Keratinocyte (primary cell): ENCODE measurements around the gene CD8B. TPM values are rescaled to one million over a fixed set of nuclear protein-coding genes. Genes with fewer than 3 reads are reported as not detected.

Experiments
- DNase-seq: peaks from one replicate; pipeline ENCODE4 v3.0.0-alpha.2; 2011; ENCODE audit warnings: low read depth, missing footprints, low spot score
- FAIRE-seq: peaks from 2 replicates; lab custom pipeline; 2011; peaks lifted over from hg19 to GRCh38; lab: Jason Lieb, UNC
- H2AFZ ChIP-seq: 2 replicates; pipeline ENCODE4 v1.6.0; 2012; ENCODE audit warnings: low read length, control low read depth, inconsistent platforms; ENCODE audit not compliant: control insufficient read depth
- H3K27ac ChIP-seq: 2 replicates; pipeline ENCODE4 v1.5.1; 2011; ENCODE audit warnings: low read length; ENCODE audit not compliant: control insufficient read depth, insufficient read depth
- H3K27me3 ChIP-seq: 3 replicates; pipeline ENCODE4 v1.6.0; 2011; ENCODE audit warnings: low read length; ENCODE audit not compliant: control insufficient read depth, insufficient read depth; ENCODE audit errors: extremely low read depth
- H3K36me3 ChIP-seq, 2 experiments: 2 replicates in 1 of 2; 3 replicates in 1 of 2; pipeline ENCODE4 v1.5.1; 2011; ENCODE audit warnings: low read length in 2 of 2, mild to moderate bottlenecking in 1 of 2; ENCODE audit not compliant: control insufficient read depth in 2 of 2, insufficient read depth in 2 of 2; ENCODE audit errors: extremely low read depth in 1 of 2
- H3K4me1 ChIP-seq: 3 replicates; pipeline ENCODE4 v1.5.1; 2011; ENCODE audit warnings: low read length; ENCODE audit not compliant: control insufficient read depth, insufficient read depth; ENCODE audit errors: extremely low read depth
- H3K4me2 ChIP-seq: 3 replicates; pipeline ENCODE4 v1.6.0; 2011; ENCODE audit warnings: low read depth, low read length; ENCODE audit not compliant: control insufficient read depth, insufficient read depth; ENCODE audit errors: extremely low read depth
- H3K4me3 ChIP-seq, 3 experiments: fragments of 200-600 bp in 1 of 3; sonication (generic) in 1 of 3; 2 replicates in 2 of 3; 3 replicates in 1 of 3; pipeline ENCODE4 v1.5.1; 2011 to 2016; ENCODE audit warnings: low read length in 3 of 3, mild to moderate bottlenecking in 3 of 3, control low read depth in 2 of 3, inconsistent platforms in 1 of 3, low read depth in 1 of 3, mixed read lengths in 1 of 3, mixed run types in 1 of 3, moderate library complexity in 1 of 3; ENCODE audit not compliant: control insufficient read depth in 2 of 3, insufficient read depth in 2 of 3; ENCODE audit errors: extremely low read depth in 1 of 3
- H3K79me2 ChIP-seq: 2 replicates; pipeline ENCODE4 v1.6.0; 2012; ENCODE audit warnings: low read length; ENCODE audit not compliant: control insufficient read depth, insufficient read depth
- H3K9ac ChIP-seq: 3 replicates; pipeline ENCODE4 v1.6.0; 2011; ENCODE audit warnings: low read length; ENCODE audit not compliant: control insufficient read depth, insufficient read depth; ENCODE audit errors: extremely low read depth
- H3K9me1 ChIP-seq: 3 replicates; pipeline ENCODE4 v1.6.0; 2011; ENCODE audit warnings: low read length; ENCODE audit not compliant: control insufficient read depth, insufficient read depth; ENCODE audit errors: extremely low read depth
- H3K9me3 ChIP-seq: 2 replicates; pipeline ENCODE4 v1.5.1; 2012; ENCODE audit warnings: low read depth, low read length; ENCODE audit not compliant: control insufficient read depth
- H4K20me1 ChIP-seq: 3 replicates; pipeline ENCODE4 v1.6.0; 2011; ENCODE audit warnings: low read length; ENCODE audit not compliant: control insufficient read depth, insufficient read depth; ENCODE audit errors: extremely low read depth
- CTCF ChIP-seq, 3 experiments: IDR thresholded peaks in 1 of 3; conservative IDR thresholded peaks in 1 of 3; optimal IDR thresholded peaks in 1 of 3; 2 replicates in 2 of 3; 3 replicates in 1 of 3; pipeline versions ENCODE3 to v1.5.1; 2011; ENCODE audit warnings: low read length in 3 of 3, mild to moderate bottlenecking in 3 of 3, moderate library complexity in 2 of 3, control low read depth in 1 of 3, inconsistent platforms in 1 of 3; ENCODE audit not compliant: insufficient read depth in 2 of 3; ENCODE audit errors: extremely low read depth in 1 of 3
- EZH2 ChIP-seq: IDR thresholded peaks from one replicate; pipeline ENCODE4 v1.6.1; 2012; ENCODE audit warnings: inconsistent platforms, mild to moderate bottlenecking, low read length, moderate library complexity
- dilution Hi-C: fragments of 300-500 bp; cut with MboI; formaldehyde crosslinking; loops from one replicate; pipeline ENCODE4 v1.7.0; 2020; ENCODE audit warnings: low sequenced_read_pairs; ENCODE audit not compliant: extremely low pct_ligation_motif_present
- polyA plus RNA-seq, 5 experiments: library from polyadenylated mRNA; depleted of rRNA in 3 of 5; stranded (reverse) in 3 of 5; stranded (forward) in 1 of 5; unstranded in 1 of 5; fragments of >200 nt; gene quantifications; 1 replicate in 1 of 5; 2 replicates in 3 of 5; 3 replicates in 1 of 5; pipeline versions ENCODE4 v1.2.1 to v1.2.3, GENCODE V29; 2011 to 2012; ENCODE audit warnings: missing spikeins in 2 of 5, low read depth in 1 of 5, low replicate concordance in 1 of 5

The CD8B gene
- polyA plus RNA-seq, 1 donor (not counting 4 experiments of a cell fraction or from before 2014, with no cell fraction given) = not detected

- H3K4me2 ChIP-seq = no peak overlapping the region
- FAIRE-seq (no peak), DNase-seq (no peak)
- H3K9me3 ChIP-seq = no peaks in the 10 kb centered on the region
- no peak overlapping the region for H3K4me3 ChIP-seq
- H4K20me1 ChIP-seq = peaks cover 2% of the 10 kb centered on the region
- H3K27ac ChIP-seq = no peak overlapping the region
- no peak overlapping the region for H2AFZ ChIP-seq
- H3K9me1 ChIP-seq = no peaks in the 10 kb centered on the region
- no peaks in the 10 kb centered on the region for H3K4me1 ChIP-seq
- dilution Hi-C loops = no loop called here
- H3K79me2 ChIP-seq = no peaks in the 10 kb centered on the region
- no peak overlapping the region for H3K9ac ChIP-seq
- no peaks in the 10 kb centered on the region for H3K36me3 ChIP-seq
- TF ChIP-seq EZH2 (no peak), CTCF (optimal IDR thresholded peaks at IDR 0.05 in 1 of 3, IDR thresholded peaks at IDR 0.05 in 1 of 3, conservative IDR thresholded peaks at IDR 0.05 in 1 of 3; ENCODE audit: extremely low read depth in 1 of 3, insufficient read depth in 2 of 3, low read length in 3 of 3) (no peak)
- H3K27me3 ChIP-seq = peaks cover 58% of the 10 kb centered on the region
Measured at GRCh38 chr2:86787736-86788135, 74.0 kb downstream of the CD8B start.

GRCh38 chr2:86786001-86786536 is 75.6 kb downstream of the CD8B start:
- TF ChIP-seq EZH2 (no peak), CTCF (optimal IDR thresholded peaks at IDR 0.05 in 1 of 3, IDR thresholded peaks at IDR 0.05 in 1 of 3, conservative IDR thresholded peaks at IDR 0.05 in 1 of 3; ENCODE audit: extremely low read depth in 1 of 3, insufficient read depth in 2 of 3, low read length in 3 of 3) (no peak)
- Histone ChIP-seq H3K9me1 (no peaks in the 10 kb centered on the region), H3K79me2 (no peaks in the 10 kb centered on the region), H3K9me3 (no peaks in the 10 kb centered on the region), H3K4me2 (no peak overlapping the region), H3K27me3 (peaks cover 44% of the 10 kb centered on the region), H3K27ac (no peak overlapping the region), H4K20me1 (peaks cover 2% of the 10 kb centered on the region), H3K9ac (no peak overlapping the region), H3K4me3 (no peak overlapping the region), H3K4me1 (no peaks in the 10 kb centered on the region), H3K36me3 (no peaks in the 10 kb centered on the region), H2AFZ (no peak overlapping the region)
- no peak for FAIRE-seq
- DNase-seq = no peak
- dilution Hi-C loops = no loop called here
